GF-D8 (cell line): ENCODE data around the gene MPPED1.

Experiments used
- DNase-seq: peaks from one replicate; lab custom pipeline; 2025; lab: John Stamatoyannopoulos, UW

The MPPED1 gene

GRCh38 chr22:43542681-43543521 lies 131.1 kb downstream of the MPPED1 start:
- DNase-seq = no peak

- no peak for DNase-seq
Measured at GRCh38 chr22:43543522-43544288, 131.9 kb downstream of the MPPED1 start.

GRCh38 chr22:43544289-43544673 lies 132.5 kb downstream of the MPPED1 start:
- DNase-seq = no peak

GRCh38 chr22:43546186-43546585 lies 134.4 kb downstream of the MPPED1 start:
- DNase-seq = no peak

- no peak for DNase-seq
Measured at GRCh38 chr22:43550024-43550620, 138.3 kb downstream of the MPPED1 start.

- DNase-seq = no peak
Measured at GRCh38 chr22:43550672-43551071, 138.9 kb downstream of the MPPED1 start.

GRCh38 chr22:43553451-43554258 lies 141.8 kb downstream of the MPPED1 start:
- no peak for DNase-seq

GRCh38 chr22:43554259-43554636 lies 142.4 kb downstream of the MPPED1 start:
- no peak for DNase-seq

DNA sequence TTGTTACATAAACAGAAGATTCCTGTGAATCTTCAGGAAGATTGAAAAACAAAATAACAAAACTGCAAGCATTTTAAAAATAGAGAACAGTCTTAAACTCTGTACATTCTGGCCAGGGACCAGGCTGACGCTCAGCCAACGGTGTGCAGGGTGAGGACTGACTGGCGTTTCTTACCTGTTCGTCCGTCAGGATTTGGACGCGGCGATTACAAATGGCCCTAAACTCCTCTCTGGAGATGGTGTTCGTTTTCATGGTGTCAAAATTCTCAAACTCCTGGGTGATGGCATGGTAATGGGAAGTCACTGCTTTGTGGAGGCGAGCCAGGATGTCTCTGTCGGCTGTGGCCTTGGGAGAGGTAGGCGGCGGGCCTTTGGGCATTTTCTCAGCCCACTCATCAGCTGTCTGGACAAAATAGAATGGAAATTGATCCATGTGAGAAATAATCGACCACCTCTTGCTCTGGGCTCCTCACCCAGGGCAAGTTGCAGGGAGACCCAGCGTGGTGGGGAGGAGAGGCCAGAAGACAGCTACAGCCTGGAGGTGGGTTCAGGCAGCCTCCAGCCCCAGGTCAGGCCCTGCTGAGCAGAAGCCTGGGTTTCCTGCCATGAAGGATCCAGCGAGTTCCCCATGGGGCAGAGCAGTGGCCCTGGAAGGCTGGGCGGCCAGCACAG lies 143.0 kb downstream of the MPPED1 start:
- no peak for DNase-seq

DNA sequence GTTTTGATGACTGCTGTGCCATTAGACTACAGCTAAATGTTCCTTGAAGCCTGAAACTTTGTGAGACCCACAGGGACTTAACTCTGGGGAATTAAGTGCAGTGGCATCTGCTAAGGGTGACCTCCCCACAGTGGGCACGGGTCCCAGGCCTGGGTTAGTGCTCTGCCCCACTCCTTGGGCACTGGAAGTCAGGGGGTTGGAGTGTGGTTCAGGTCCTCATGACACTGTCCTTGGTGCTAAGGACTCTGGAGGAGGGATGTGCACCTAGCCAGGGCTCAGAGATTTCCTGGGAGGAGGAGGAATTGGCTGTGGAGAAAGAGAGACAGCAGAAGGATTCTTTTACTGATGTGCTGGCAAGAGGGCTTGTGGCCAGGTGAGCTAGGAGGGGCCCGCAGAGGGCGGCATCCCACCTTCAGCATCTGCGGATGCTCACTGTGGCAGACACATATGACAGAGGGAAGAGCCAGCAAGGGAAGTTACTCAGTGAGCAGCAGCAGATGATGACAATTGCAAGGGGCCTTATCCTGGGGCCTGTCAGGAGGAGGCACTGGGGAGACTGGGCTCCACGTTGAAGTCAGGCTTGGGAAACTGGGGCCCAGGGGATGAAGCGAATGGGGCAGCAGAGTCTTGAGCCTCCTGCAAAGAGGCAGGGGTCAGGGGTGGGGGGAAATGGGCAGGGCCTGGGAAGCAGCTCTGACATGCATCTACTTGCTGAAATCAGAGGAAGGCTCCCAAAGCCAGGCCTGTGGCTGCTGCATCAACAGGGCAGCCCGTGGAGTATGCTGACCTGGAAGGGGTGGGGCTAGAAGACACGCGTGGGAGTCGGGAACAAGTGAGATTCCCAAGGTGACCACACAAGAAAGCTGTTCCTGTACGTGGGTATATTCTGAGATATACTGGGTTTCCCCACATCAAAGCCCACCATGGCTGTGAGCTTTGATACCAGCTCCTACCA lies 144.0 kb downstream of the MPPED1 start:
- no peak for DNase-seq
